Left colon (tissue), 2 donors: ENCODE measurements around the gene MAPK8. TPM values are rescaled to one million over a fixed set of nuclear protein-coding genes. Genes with fewer than 3 reads are reported as not detected.
"Not testable (repeated sequence)": the region's sequence is repeated elsewhere in the genome, so short reads cannot be mapped to it uniquely, and the experiment has no call there.

Experiments
- ATAC-seq: fragments of 200-7000 bp; cut with Tn5 transposase; one replicate; pipeline ENCODE4 v1.9.1; 2020; ENCODE audit warnings: mild to moderate bottlenecking, moderate library complexity
- DNase-seq, 2 donors: peaks; one replicate each; pipeline ENCODE4 v3.0.0-alpha.2; 2020
- intact Hi-C, 2 donors: fragments of 100-400 bp; cut with DNase I in 1 of 2; cut with micrococcal nuclease in 1 of 2; formaldehyde crosslinking; loops; one replicate each; pipeline versions ENCODE4 v1.11.2 to v1.14.0; 2022; cut with DNase I, micrococcal nuclease
- long read RNA-seq: library from polyadenylated mRNA; unstranded; transcript quantifications from one replicate; pipeline ENCODE4 v2.0.0, GENCODE V29; 2021
- total RNA-seq, 2 donors: library from RNA; stranded (reverse); fragmentation: NEBNext Ultra II Directional; extraction: Animal tissue kit (Norgen Biotek cat#: 25700); gene quantifications; one replicate each; pipeline ENCODE4 v1.2.1, GENCODE V29; 2021
- donor health status: DM: no; HTN: no; CAD: no.
- donor health status: DM: yes; HTN: yes; CAD: no.

The MAPK8 gene
- 10 to 100 TPM; 43.1 to 50.9 TPM for total RNA-seq
- long read RNA-seq, partial matches to known transcripts, result 0 of 5 reads
- long read RNA-seq, other reads (novel, unspliced or antisense), result 5 of 5 reads

DNA sequence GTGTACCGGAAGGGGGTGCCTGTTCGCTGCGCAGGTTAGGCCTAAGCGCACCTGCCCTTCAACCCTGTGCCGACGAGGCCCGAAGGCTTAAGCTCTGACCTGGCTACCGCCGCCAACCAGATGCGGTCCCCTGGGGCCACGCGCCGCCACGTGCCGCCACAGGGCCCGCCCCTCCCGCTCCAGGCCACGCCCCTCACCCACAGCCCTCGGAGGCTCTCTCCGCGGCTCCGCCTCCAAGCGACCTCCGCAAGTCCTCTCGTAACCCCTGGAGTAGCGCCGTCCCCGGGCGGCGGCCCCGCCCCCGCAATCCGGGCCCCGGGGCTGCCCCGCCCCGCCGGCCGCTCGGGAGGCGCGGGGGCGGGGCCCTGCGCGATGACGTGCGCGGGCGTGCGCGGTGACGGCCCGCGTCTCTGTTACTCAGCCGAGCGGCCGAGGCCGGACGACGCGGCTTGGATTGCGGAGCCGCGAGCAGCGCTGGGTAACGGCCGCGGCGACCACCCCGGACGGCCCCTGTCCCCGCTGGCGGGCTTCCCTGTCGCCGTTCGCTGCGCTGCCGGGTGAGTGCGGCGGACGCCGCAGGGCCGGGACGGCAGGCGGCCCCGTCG, at the start of gene MAPK8:
MAPK8 (plus strand) TSS at position 413 of the 605 bp plus-strand sequence. CDS start 94,984 bp downstream, outside the sequence.
- peak; percentile 91 for ATAC-seq
- peak; percentile 95 to 96 for DNase-seq
- intact Hi-C loops, result no loop called here

DNA sequence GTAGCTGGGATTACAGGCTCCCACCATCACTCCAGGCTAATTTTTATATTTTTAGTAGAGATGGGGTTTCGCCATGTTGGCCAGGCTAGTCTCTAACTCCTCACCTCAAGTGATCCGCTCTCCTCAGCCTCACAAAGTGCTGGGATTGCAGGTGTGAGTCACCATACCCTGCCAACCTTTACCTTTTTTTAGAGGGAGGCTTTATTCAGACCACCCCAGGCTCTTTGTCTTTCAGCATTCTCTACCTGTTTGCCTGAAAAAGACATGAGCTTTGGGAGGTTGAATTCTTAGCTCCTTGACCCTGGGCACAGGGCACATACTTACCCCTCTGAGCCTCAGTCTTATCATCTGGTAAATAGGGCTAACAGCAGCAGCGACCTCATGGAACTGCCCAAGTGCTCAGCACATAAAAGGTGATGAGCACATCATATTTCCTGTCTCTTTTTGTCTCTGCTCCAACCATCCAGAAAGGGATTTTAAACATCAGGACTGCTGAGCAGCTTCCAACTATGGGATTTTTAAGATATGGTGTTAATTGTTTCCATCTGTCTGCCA, 49.0 kb upstream of the MAPK8 start:
- DNase-seq, result no peak
- intact Hi-C loops, result no loop called here
- ATAC-seq, result no peak

DNA sequence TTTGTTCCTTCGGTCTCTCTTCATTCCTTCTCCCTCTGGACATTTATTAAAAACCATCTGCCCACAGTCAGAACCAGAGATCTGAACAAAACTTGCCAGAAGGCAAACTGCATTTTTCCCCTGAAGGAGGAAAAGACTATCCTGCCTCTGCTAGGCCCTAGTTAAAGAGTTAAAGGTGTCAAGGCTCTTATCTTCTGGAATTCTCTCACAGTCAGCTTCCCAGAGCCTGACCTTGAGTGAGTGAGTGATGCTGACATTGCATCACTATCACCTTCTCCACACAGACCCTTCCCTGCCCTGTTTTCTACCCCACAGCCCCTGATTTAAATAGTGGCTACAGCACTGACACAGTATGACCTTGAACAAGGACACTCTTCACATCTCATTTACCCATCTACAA, 48.4 kb upstream of the MAPK8 start:
- ATAC-seq, result no peak
- intact Hi-C loops, result no loop called here
- DNase-seq, result no peak

DNA sequence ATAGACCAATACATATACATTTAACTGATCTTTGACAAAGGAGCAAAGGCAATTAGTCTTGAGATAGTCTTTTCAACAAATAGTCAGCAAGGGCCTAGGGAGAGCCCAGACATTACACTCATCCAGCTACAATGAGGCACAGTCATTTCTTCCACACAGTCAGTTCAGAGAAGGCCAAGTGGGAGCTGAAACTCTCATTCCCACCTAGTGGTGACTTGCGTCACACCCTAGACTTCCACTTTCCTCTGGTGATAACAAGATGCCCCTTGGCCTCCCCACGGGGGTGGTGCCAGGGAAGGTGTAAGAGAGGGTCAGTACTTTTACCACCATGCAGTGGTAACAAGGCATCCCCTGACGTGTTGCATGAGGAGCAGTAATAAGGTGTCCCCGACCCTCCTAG, 39.9 kb upstream of the MAPK8 start:
- intact Hi-C loops, result no loop called here
- DNase-seq, result no peak
- ATAC-seq, result no peak

DNA sequence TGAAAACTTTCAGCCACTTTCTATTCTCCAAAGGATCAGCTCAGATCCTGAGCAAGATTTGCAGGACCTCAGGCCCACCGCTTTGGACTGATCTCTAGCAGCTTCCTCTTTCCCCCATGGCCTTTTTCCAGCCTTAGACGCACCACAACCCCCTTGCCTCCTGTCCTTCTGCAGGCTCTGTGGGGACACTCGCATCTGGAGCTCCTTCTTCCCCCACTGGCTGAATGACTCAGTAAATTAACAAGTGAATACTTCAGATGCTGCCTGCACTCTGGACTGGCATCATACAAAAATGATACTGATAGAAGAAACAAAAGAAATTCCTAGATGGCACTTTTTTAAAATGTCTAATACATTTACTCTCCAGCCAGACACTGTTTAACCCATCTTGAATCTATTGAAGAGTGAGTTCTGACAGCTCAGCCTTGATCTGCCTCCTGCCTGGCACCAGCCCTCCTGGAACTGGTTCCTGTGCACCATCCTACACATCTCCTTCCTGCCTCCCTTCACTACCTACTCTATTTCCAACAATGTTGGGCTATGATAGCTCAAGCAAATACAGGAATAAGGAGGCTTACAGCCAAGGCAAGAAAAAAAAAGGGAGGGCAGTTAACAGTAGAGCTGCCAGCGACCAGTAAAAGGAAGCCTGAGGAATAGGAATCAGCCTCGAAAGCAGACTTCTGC, 35.3 kb upstream of the MAPK8 start:
- DNase-seq (no peak), ATAC-seq (no peak)
- intact Hi-C loops, result no loop called here

DNA sequence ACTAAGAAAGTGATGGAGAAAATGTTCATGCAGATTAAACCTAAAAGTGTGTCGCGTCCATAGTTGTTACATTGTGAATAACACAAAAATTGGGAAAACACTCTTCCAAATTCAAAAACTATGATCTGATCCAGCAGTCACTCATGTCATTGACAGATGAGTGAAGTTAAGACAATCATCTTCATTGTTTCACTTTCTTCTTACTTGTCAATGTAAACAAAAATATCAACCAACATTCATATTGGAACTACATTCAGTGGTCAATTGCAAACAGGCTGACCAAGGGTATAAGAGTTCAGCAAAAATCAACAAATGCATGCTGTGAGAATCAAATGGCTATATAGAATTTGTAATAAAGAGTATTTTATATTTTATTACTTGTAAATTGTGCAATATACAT, 33.8 kb upstream of the MAPK8 start:
- DNase-seq, result no peak
- no peak for ATAC-seq
- intact Hi-C loops, result no loop called here

DNA sequence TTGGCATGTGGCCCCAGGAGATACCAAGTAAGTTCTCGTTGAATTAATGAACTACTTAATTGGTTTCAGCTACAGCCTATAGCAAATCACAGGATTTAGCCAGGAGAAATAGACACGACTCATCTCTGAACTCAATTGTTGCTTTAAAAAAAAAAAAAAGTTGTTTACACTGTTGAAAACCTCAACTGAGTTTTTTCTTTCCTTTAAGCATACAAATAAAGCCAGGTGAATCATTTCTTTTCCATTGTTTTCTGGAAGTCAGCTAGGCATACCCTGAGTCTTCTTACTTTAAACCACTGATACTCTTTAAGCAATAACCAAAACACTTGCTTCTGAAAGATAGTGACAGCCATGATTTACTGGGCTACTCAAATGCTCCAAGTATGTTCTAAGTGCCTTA, 32.7 kb upstream of the MAPK8 start:
- ATAC-seq (no peak), DNase-seq (no peak)
- intact Hi-C loops, result no loop called here

DNA sequence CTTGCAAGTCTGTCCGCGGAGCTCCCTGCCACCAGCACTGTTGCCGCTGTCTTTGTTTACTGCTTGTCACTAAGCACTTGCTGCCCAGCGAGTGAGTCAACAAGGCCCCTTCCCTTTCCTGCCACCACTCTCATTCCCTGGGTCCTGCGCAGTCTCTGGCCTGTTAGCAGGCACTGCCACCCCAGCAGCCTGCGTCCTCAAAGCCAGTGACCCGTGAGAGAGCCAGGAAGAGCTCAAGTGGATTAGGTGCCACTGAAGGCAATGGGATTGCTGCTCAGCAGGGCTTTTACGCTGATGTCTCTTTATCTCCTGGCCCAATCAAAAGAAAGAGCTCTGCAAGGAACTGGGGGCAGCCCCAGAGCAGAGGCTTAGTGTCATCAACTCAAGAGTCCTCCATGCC, 31.8 kb upstream of the MAPK8 start, which contains the start of gene FRMPD2:
FRMPD2 (minus strand) TSS at position 61 of the 400 bp plus-strand sequence. CDS start 129 bp downstream, outside the sequence.
- intact Hi-C loops, result no loop called here
- ATAC-seq, result no peak
- DNase-seq, result no peak

DNA sequence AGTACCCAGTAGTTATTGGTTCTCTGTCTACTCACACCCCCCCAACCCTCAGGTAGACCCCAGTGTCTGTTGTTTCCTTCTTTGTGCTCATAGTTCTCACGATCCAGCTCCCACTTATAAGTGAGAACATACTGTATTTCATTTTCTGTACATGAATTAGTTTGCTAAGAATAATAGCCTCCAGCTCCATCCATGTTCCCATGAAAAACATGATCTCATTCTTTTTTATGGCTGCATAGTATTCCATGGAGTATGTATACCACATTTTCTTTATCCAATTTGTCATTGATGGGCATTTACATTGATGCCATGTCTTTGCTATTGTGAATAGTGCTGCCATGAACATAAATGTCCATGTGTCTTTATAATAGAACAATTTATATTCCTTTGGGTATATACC, 29.4 kb upstream of the MAPK8 start:
- intact Hi-C loops, result no loop called here
- ATAC-seq, result no peak
- DNase-seq, result no peak

DNA sequence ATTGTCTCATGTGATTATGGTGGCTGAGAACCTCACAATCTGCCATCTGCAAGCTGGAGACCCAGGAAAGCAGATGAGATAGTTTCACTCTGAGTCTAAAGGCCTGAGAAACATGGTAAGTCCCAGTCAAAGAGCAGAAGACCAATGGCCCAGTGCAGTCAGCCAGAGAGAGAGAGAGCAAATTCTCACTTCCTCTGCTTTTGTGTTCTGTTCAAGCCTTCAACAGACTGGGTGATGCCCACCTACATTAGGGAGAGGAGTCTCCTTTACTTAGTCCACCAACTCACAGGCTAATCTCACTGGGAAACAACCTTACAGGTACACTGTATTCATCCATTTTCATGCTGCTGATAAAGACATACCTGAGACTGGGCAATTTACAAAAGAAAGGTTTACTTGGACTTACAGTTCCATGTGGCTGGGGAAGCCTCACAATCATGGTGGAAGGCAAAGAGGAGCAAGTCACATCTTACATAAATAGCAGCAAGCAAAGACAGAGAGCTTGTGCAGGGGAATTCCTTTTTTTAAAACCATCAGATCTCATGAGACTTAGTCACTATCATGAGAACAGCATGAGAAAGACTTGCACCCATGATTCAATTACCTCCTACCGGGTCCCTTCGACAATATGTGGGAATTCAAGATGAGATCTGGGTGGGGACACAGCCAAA, 27.3 kb upstream of the MAPK8 start:
- ATAC-seq, result no peak
- no peak for DNase-seq
- intact Hi-C loops, result no loop called here

DNA sequence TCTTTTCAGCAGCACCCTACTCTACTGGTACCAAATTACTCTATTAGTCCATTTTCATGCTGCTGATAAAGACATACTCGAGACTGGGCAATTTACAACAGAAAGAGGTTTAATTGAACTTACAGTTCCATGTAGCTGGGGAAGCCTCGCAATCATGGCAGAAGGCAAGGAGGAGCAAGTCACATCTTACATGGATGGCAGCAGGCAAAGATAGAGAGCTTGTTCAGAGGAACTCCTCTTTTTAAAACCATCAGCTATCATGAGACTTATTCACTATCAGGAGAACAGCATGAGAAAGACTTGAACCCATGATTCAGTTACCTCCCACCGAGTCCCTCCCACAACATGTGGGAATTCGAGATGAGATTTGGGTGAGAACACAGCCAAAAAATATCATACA, 24.8 kb upstream of the MAPK8 start:
- DNase-seq, ATAC-seq, intact Hi-C loops: not testable (repeated sequence)

DNA sequence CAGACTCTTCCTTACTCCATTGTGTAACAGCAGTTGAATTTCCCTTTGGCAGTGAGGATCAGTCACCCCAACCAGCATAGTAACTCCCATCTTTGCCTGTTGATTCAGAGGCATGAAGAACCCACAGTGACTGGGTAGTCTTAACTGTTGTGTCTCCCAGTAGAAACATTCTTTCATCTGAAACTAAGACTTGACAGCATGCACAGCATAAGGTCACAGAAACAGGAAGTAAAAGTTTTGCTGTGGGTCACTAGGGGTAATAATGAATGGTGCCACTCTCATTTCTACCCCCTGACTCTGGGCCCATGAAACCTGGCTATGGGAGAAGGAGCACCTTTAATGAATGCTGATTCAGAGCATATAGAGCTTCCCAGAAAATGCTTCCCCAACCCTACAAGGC, 23.6 kb upstream of the MAPK8 start:
- intact Hi-C loops, result no loop called here
- ATAC-seq, result no peak
- DNase-seq, result no peak

DNA sequence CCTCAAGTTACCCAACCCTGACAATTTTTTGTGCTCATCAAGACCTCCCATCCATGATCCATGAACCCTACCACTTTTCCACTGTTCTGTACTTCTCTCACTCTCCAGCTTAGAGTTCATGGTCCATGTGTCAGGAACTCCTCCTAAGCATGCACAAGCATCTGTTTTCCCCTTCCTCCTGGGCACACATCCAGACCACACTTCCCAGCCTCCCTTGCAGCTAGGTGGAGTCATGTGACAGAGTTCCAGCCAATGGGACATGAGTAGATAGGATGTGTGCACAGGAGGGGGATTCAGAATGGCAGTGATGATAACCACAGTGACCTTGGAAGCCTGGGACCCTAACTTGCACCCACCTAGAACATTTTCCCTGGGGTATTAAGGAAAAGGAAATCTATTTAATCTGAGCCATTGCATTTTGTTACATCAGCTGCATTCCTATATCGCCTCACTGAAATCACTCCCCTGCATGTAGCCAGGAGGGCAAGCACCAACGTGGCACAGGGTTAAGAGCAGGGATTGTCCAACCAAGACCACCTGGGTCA, 22.4 kb upstream of the MAPK8 start:
- DNase-seq (no peak), ATAC-seq (no peak)
- intact Hi-C loops, result no loop called here

DNA sequence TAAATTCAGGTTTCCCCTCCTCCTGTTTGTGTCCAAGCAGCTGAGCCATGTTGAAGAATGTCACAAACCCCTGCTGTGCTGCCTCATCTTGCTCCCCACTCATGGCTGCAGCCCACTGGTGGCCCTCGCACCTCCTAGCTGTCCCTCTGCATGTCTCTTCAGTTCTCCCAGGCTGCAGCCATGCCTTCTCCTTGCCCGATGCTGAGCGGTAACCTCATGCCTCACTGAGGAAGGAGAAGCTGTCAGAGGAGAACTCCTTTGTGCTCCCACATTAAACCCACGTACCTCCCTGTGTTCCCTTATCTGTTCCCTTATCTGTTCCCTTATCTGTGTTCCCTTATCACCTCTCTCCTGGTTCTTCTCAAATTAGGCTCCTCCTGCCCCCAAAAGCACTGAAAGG, 21.7 kb upstream of the MAPK8 start:
- DNase-seq (no peak), ATAC-seq (no peak)
- intact Hi-C loops, result no loop called here

DNA sequence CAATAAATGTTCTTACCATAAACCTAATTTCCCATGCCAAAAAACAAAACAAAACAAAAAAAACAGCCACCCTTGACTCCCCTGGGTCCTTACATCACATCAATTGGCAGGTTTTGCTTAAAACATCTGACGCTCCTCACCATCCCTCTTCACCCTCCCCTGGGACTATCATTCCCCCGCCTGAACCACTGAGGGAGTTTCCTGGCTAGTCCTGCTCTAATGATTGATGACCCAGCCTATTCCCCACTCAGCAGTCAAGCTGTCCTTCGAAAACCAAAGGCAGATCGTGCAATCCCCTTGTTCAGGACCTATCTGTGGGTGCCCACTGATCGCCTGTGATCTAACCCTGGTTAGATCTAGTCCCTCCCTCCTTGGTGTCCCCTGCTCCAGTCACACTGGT, 20.8 kb upstream of the MAPK8 start:
- no peak for ATAC-seq
- no peak for DNase-seq
- intact Hi-C loops, result no loop called here

DNA sequence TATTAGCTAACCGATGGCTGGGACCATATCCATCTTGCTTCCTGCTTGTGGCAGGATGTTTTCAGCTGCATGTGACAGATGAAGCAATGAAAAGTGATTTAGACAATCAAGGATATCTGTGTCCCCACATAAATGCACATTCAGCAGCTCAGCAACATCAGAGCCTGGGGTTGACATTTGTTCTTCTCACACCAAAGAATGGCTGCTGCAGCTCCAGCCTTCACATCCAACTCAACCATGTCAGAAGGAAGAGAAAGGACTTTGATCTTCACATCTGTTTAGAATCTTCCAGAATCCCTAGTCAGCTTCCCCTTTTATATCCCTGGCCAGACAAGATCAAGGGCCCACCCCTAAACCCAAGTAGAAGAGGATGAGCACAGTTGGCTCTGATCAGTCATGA, 20.1 kb upstream of the MAPK8 start:
- intact Hi-C loops, result no loop called here
- no peak for ATAC-seq

DNA sequence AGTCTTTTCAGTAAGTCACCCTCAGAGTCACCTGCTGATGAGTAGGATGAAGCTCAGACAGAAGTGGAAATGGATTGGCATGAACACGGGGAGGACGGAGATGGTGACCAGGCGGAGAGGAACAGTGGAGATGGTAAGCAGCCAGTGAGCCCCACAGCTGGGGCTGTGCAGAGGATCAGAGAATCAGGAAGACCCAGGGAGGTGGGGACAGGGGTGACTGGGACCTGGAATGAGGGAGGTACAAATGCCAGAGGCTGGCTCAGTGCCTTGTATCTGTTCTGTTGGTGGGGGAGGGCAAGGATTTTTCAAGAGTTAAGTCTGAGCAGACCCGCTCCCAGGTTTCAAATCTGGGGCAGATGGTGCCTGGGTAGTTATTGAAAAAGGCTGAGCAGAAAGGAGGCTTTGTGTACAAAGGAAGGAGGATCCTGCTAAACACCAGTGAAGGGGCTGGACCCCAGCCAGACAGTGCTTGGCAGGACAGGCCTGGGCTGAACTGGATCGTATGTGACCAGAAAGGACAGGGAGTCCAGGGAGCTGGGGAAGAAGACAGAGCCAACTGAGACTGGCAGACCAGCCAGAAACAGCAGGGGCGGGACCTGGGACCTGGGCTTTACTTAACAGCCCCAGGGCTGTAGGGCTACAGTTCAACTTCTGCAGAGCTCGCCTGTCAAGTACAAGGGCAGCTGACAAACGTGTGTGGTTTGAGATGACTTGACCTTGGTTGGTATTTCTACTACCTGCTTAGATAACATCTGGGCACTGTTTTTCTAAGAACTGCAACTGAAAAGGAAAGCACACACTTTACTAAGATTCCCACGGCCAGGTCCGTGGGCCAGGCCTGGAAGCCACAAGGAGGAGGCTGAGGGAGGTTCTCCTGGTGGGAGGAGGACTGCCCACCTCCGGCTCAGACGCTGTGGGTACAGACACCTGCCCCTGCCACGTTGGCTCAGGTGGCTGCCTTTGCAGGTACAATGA, 18.8 kb upstream of the MAPK8 start:
- DNase-seq, result peak in 1 of 2 donors; percentile 36
- peak; percentile 34 for ATAC-seq
- intact Hi-C loops, result no loop called here

More for the DNA sequence above, 20.1 kb upstream of the MAPK8 start:
- DNase-seq, result no peak

DNA sequence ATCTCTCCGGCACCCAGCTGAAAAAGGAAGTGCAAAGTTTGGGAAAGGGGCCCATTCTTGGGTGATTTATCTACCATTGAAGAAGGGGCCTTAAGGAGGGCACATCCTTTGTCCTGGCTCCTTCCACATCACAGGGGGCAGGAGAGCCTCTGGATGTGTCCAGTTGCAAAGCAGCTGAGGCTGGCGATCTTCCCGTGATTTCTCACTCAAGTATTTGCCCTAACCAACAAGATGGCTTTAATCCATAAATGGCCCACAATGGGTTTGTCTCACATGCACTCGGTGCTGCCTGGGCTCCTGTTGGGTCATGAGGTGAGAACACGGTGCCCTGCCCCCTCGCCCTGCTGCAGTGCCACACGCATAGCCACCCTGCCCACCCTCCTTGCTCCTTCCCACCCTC, 17.8 kb upstream of the MAPK8 start:
- intact Hi-C loops, result no loop called here
- ATAC-seq (no peak), DNase-seq (no peak)
